SKM-1 treated with dmso at 0.1 percent for 144 hours (cell line): ENCODE results near the gene DNAJC16.

Source experiments
- DNase-seq: peaks from one replicate; lab custom pipeline; 2025; ENCODE audit not compliant: unreplicated experiment; lab: John Stamatoyannopoulos, UW

DNAJC16 gene

DNA sequence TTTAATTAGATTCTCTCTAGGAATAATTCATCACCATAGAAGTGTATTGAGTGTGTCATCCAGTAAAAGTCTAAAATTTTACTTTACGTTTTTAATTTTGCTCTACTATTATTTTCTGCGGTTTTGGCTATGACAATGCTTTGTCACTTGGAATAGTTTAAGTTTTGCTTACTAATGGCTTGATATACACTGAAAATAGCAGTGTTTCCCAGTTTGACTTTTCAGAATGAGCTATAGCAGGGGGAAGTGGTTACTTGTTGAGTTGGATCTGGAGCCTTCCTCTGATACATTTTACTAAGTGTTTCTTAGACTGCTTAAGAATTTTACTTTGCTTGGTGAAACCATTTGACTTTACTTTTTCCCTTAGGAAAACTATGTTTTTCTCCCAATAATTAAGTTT, 5.0 kb downstream of the DNAJC16 start:
- no peak for DNase-seq

GRCh38 chr1:15538771-15539170, 12.1 kb downstream of the DNAJC16 start:
- DNase-seq, result no peak

GRCh38 chr1:15540186-15540585, 13.5 kb downstream of the DNAJC16 start:
- no peak for DNase-seq

DNA sequence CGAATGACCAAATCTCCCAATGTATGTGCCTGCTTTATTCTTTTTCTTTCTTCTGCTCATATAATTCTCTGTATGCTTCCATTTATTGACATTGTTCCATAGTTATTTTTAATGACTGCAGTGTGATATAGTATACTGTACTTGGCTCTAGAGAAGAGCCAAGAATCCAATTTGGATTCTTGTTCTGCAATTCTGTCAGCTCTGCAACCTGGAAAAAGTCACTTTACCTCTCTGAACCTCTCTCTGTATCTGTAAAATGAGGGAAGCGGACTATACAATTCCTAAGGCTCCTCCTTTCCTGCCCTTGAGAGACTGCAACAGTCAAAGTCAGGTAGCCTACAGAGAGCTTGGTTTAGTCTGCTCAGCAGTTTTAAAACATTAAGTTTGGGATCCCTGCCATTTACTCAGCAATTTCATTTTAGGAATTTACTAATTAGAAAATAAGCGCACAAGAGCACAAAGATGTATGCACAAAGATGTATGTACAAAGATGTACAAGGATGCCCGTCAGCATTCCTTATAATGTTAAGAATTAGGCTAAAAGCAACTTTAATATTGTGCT, 14.7 kb downstream of the DNAJC16 start:
- no peak for DNase-seq

- no peak for DNase-seq
These were observed 16.0 kb downstream of the DNAJC16 start for GRCh38 chr1:15542388-15543250.

GRCh38 chr1:15543251-15543588, 16.6 kb downstream of the DNAJC16 start:
- DNase-seq, result no peak

GRCh38 chr1:15543589-15544568, 17.2 kb downstream of the DNAJC16 start:
- no peak for DNase-seq

DNA sequence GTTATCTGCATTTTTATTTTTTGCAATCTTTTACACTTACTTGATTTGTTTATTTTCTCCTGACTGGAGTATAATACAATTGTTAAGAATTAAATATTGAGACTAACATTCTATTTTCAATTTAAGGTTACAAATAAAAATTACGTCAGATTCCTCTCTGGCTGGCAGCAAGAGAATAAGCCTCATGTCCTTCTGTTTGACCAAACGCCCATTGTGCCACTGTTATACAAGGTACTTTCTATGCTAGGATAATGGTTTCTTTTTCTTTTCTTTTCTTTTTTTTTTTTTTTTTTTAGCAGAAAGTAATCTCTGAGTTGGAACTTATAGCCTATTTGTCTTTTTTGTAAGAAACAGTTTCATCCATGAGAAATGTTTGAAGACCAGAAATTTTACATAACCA, 20.0 kb downstream of the DNAJC16 start:
- no peak for DNase-seq

DNA sequence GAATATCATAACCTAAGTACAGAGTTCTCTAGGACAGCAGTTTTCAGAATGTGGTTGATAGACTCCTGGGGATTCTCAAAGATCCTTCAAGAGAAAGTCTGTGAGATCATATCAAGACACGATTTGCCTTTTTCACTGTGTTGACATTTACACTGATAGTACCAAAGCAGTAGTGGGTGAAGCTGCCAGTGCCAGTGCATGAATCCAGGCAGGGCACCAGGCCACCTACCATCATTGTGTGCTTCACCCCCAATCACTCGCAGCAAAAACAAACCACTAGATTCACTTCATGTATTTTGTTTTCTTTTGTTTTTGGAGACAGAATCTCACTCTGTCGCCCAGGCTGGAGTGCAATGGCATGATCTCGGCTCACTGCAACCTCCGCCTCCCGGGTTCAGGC, 23.9 kb downstream of the DNAJC16 start:
- no peak for DNase-seq

- no peak for DNase-seq
These were observed 30.4 kb downstream of the DNAJC16 start for GRCh38 chr1:15557008-15557407.

DNA sequence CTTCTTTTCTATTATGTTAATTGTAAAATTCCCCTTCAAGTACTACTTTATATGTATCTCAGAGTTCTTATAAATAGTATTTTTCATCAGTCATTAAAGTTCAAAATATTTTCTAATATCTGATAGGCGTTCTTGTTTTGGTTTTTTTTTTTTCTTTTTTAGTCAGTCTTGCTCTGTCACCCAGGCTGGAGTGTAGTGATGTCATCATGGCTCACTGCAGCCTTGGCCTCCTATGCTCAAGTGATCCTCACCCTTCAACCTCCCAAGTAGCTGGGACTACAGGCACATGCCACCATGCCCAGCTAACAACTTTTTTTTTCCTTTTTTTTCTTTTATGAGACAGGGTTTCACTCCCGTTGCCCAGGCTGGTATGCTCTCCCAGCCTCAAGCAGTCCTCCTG, 30.9 kb downstream of the DNAJC16 start:
- DNase-seq, result no peak

DNA sequence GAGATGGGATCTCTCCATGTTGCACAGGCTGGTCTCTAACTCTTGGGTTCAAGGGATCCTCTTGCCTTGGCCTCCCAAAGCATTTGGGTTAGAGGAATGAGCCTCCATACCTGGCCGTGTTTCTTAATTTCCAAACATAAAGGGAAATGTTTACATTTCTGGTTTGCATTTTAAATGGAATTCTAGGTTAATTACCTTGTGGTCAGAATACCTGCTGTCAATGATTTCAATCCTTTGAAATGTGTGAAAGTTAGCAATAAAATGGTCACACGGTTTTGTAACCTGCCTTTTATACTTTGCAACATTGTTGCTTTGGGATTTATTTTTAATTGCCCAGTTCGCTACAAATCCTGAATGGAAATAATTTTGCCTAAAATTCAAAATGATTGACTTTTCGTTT, 31.9 kb downstream of the DNAJC16 start:
- no peak for DNase-seq

- DNase-seq, result no peak
These were observed 32.7 kb downstream of the DNAJC16 start for GRCh38 chr1:15559189-15559810.

DNA sequence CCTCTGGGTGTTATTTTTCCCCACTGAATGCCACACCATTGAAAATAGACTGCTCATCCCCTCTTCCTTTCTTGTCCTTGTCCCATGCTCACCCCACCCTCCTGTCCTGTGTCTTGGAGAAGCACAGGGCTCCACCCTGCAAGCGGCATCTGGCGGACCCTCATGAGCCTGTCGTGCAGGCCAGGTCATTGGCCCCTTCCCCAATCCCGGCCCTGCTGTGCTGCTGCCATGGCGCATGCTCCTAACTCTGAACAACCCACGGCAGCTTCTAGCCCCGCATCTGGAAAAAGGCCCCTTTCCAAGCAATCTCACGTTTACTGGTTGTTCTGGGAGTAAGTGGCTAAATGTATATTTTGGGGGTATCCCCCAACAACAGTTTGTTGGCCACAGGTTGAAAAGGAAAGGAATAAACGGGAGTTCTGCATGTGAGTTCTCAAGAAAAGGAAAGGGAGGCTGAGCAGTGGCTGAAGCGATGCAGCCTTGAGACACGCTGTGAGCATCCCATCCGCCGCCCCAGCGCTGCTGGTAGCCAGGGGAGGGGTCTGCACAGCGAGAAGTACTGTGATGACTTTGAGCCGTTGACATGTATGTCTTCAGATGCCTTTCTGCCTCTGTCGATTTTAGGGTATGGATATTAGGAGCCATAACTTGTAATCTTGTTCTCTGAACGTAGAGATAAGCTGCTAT, 41.9 kb downstream of the DNAJC16 start:
- no peak for DNase-seq

DNA sequence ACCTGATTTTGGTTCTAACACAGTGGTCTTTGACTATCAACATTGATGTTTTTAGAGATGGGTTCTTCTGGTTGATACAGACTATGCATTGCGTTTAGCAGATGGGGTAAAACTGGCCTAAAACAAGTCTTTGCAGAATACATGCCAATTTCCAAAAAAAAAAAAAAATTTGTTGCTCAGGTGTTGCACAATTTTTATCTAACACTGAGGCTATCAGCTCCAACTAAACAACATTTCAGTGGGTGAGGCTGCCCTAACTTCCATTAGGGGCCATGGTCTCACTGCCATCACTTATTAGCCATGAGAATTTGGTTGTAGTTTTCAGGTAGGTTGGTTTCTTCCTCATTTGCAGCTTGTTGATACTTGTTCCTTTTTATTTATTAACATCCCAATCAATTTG, 44.2 kb downstream of the DNAJC16 start:
- DNase-seq, result no peak

DNA sequence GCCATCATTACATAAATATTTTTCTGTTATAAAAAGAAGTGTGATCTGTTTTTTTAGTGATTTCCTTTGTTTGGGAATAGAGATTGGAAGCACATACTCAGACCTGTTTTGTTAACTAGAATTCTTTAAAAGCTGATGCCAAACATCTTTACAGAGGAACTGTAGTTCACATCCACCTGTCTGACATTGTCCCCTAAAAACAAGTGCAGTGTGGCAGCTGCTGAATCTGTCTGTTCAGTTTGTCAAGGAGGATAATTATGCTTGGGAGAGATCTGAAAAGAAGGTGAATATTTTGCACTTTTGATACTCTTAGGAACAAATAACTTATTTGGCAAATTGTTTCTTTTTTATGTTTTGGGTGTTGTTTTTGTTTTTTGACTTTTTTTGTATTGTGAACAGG, 44.6 kb downstream of the DNAJC16 start:
- no peak for DNase-seq

DNA sequence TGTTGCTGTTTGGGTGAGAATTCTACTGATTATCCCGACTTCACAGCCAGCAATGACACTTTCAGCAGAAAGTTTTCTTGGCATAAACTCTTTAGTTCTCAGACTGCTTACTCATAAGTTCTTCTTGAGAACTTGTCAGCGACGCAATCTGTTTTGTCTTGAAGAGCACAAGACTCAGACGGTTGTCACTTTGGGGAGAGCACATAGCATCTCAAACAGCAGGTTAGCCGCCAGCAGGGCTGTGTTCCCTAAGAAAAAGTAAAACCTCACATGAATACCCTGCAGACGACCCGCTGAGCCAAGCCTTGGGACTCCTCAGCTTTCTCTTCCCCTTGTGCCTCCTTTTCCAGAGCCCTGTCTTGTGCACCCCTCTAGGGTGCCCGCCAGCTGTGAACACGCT, 46.8 kb downstream of the DNAJC16 start:
- DNase-seq, result no peak

DNA sequence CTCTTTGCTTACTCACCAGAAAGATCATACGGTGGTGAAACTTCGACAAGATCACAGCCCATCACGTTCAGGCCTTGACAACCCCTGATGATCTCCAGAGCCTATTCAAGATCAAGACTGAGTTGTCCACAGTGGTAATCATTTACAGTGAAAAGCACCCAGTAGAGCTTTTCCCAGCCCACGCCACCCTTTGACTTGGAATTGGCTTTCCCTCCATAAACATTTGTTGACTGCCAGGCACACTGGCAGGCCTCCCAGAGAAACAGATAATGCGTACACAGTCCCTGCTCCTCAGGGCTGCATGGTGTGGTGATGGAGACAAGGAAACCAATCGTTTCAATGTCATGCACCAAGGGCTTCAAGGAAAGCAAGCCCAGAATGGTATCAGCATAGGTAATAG, 48.1 kb downstream of the DNAJC16 start:
- no peak for DNase-seq

GRCh38 chr1:15575549-15576150, 49.0 kb downstream of the DNAJC16 start:
- DNase-seq, result no peak

- DNase-seq, result no peak
These were observed 51.0 kb downstream of the DNAJC16 start for GRCh38 chr1:15577691-15578090.
